DOHH2 (cell line): ENCODE data around the gene RNASE1.

Experiments used
- H3F3A ChIP-seq: fragments of 200-600 bp; sonication (generic), shearing (Covaris generic); 2 replicates; pipeline ENCODE4 v1.6.0; 2016; ENCODE audit warnings: antibody characterized with exemption, mild to moderate bottlenecking; ENCODE audit not compliant: control insufficient read depth, insufficient read depth
- H3K27ac ChIP-seq: fragments of 200-600 bp; sonication (generic); 2 replicates; pipeline ENCODE4 v1.5.1; 2014; ENCODE audit warnings: low read depth, mild to moderate bottlenecking, low read length, moderate library complexity
- H3K27me3 ChIP-seq: fragments of 200-600 bp; sonication (generic); 2 replicates; pipeline ENCODE4 v1.6.1; 2014; ENCODE audit warnings: mild to moderate bottlenecking, low read length, mixed read lengths; ENCODE audit not compliant: control insufficient read depth
- H3K36me3 ChIP-seq: fragments of 200-600 bp; sonication (generic); 2 replicates; pipeline ENCODE4 v1.6.1; 2014; ENCODE audit warnings: mild to moderate bottlenecking, low read length, moderate library complexity, mixed read lengths; ENCODE audit not compliant: control insufficient read depth
- H3K4me1 ChIP-seq: fragments of 200-600 bp; sonication (generic); 2 replicates; pipeline ENCODE4 v1.6.1; 2014; ENCODE audit warnings: mild to moderate bottlenecking, low read length, mixed read lengths; ENCODE audit not compliant: control insufficient read depth
- H3K4me2 ChIP-seq: fragments of 200-600 bp; sonication (generic); 2 replicates; pipeline ENCODE4 v1.6.0; 2014; ENCODE audit warnings: mild to moderate bottlenecking, low read length, moderate library complexity
- H3K4me3 ChIP-seq: fragments of 200-600 bp; sonication (generic); 2 replicates; pipeline ENCODE4 v1.5.1; 2014; ENCODE audit warnings: mild to moderate bottlenecking, low read length, mixed read lengths
- H3K79me2 ChIP-seq: fragments of 200-600 bp; sonication (generic); 2 replicates; pipeline ENCODE4 v1.6.1; 2014; ENCODE audit warnings: mild to moderate bottlenecking, low read length, mixed read lengths; ENCODE audit not compliant: control insufficient read depth
- H3K9me2 ChIP-seq: fragments of 200-600 bp; sonication (generic); replicated peaks from 2 replicates; pipeline ENCODE4 v1.6.1; 2014; ENCODE audit warnings: mild to moderate bottlenecking, low read length, mixed read lengths; ENCODE audit not compliant: control insufficient read depth
- H3K9me3 ChIP-seq: fragments of 200-600 bp; sonication (generic); 2 replicates; pipeline ENCODE4 v1.6.1; 2014; ENCODE audit warnings: antibody characterized with exemption, low read length, mixed read lengths; ENCODE audit not compliant: control insufficient read depth, insufficient read depth
- H4K20me1 ChIP-seq: fragments of 200-600 bp; sonication (generic); 2 replicates; pipeline ENCODE4 v1.6.0; 2014; ENCODE audit warnings: low read depth, mild to moderate bottlenecking, antibody characterized with exemption, low read length, moderate library complexity; ENCODE audit not compliant: control insufficient read depth, insufficient read depth
- CTCF ChIP-seq: fragments of 200-600 bp; sonication (generic); IDR thresholded peaks from one replicate; pipeline ENCODE4 v1.5.1; 2014; ENCODE audit warnings: antibody characterized with exemption, mild to moderate bottlenecking, low read depth, low read length; ENCODE audit not compliant: poor library complexity, severe bottlenecking
- EZH2phosphoT487 ChIP-seq: fragments of 200-600 bp; sonication (generic); IDR thresholded peaks from 2 replicates; pipeline ENCODE4 v1.6.1; 2017; ENCODE audit warnings: borderline replicate concordance, mild to moderate bottlenecking, antibody characterized with exemption, low read length, moderate library complexity, mixed read lengths

The RNASE1 gene

GRCh38 chr14:20791187-20791586, 11.5 kb downstream of the RNASE1 start:
- no peak for TF ChIP-seq EZH2phosphoT487
- no peak for TF ChIP-seq CTCF
- H3K9me3 ChIP-seq: no peaks in the 10 kb centered on the region
- H3K79me2 ChIP-seq: no peaks in the 10 kb centered on the region
- no peak overlapping the region for H3K4me3 ChIP-seq
- H3K9me2 ChIP-seq: no peaks in the 10 kb centered on the region
- no peak overlapping the region for H3K27ac ChIP-seq
- no peaks in the 10 kb centered on the region for H4K20me1 ChIP-seq
- H3K4me2 ChIP-seq: no peak overlapping the region
- 0 out of 2 replicates have a peak, but pooled peaks cover 3% of the 10 kb centered on the region for H3K27me3 ChIP-seq
- H3K36me3 ChIP-seq: no peaks in the 10 kb centered on the region
- no peaks in the 10 kb centered on the region for H3F3A ChIP-seq
- no peaks in the 10 kb centered on the region for H3K4me1 ChIP-seq

- Histone ChIP-seq H3F3A (no peaks in the 10 kb centered on the region), H3K36me3 (no peaks in the 10 kb centered on the region), H3K9me3 (no peaks in the 10 kb centered on the region), H3K4me3 (no peak overlapping the region), H3K27ac (no peak overlapping the region), H3K4me1 (no peaks in the 10 kb centered on the region), H3K4me2 (no peak overlapping the region), H3K27me3 (0 out of 2 replicates have a peak, but pooled peaks cover 3% of the 10 kb centered on the region), H3K9me2 (no peaks in the 10 kb centered on the region), H3K79me2 (no peaks in the 10 kb centered on the region), H4K20me1 (no peaks in the 10 kb centered on the region)
- no peak for TF ChIP-seq EZH2phosphoT487
- no peak for TF ChIP-seq CTCF
Observed at GRCh38 chr14:20790464-20791116, 12.1 kb downstream of the RNASE1 start.

GRCh38 chr14:20789230-20789813, 13.3 kb downstream of the RNASE1 start:
- no peak overlapping the region for H3K4me2 ChIP-seq
- no peaks in the 10 kb centered on the region for H3K4me1 ChIP-seq
- H3K36me3 ChIP-seq: no peaks in the 10 kb centered on the region
- no peaks in the 10 kb centered on the region for H3F3A ChIP-seq
- H3K4me3 ChIP-seq: no peak overlapping the region
- no peaks in the 10 kb centered on the region for H4K20me1 ChIP-seq
- TF ChIP-seq CTCF (no peak), EZH2phosphoT487 (no peak)
- H3K9me3 ChIP-seq: no peaks in the 10 kb centered on the region
- no peak overlapping the region for H3K27ac ChIP-seq
- H3K27me3 ChIP-seq: 0 out of 2 replicates have a peak, but pooled peaks cover 3% of the 10 kb centered on the region
- H3K9me2 ChIP-seq: no peaks in the 10 kb centered on the region
- H3K79me2 ChIP-seq: no peaks in the 10 kb centered on the region
